Fibroblast of skin of left biceps (primary cell): Measurements from ENCODE around the gene PKMYT1.
"Not testable (repeated sequence)": the region's sequence is repeated elsewhere in the genome, so short reads cannot be mapped to it uniquely, and the experiment has no call there.

Experiments
- DNase-seq, 2 experiments: peaks; one replicate each; pipeline ENCODE4 v3.0.0-alpha.2; 2013; ENCODE audit warnings: low read depth in 2 of 2

The PKMYT1 gene

GRCh38 chr16:2960183-2961010 is 19.8 kb downstream of the PKMYT1 start:
- DNase-seq = no peak

GRCh38 chr16:2959206-2959605 is 21.0 kb downstream of the PKMYT1 start:
- DNase-seq = no peak

- no peak for DNase-seq
Observed at GRCh38 chr16:2956579-2956956, 23.7 kb downstream of the PKMYT1 start.

GRCh38 chr16:2955779-2956578 is 24.3 kb downstream of the PKMYT1 start:
- no peak for DNase-seq

- no peak for DNase-seq
Observed at GRCh38 chr16:2955438-2955778, 24.8 kb downstream of the PKMYT1 start.

GRCh38 chr16:2954656-2955381 is 25.4 kb downstream of the PKMYT1 start:
- DNase-seq = no peak

- no peak for DNase-seq
Observed at GRCh38 chr16:2953706-2954627, 26.3 kb downstream of the PKMYT1 start.

- DNase-seq = no peak
Observed at GRCh38 chr16:2952679-2953078, 27.6 kb downstream of the PKMYT1 start.

GRCh38 chr16:2950773-2951172 is 29.5 kb downstream of the PKMYT1 start:
- no peak for DNase-seq

GRCh38 chr16:2950353-2950724 is 29.9 kb downstream of the PKMYT1 start:
- no peak for DNase-seq

GRCh38 chr16:2949705-2950352 is 30.4 kb downstream of the PKMYT1 start:
- no peak for DNase-seq

GRCh38 chr16:2948807-2949704 is 31.2 kb downstream of the PKMYT1 start:
- DNase-seq = no peak

GRCh38 chr16:2946649-2947048 is 33.6 kb downstream of the PKMYT1 start:
- no peak for DNase-seq

GRCh38 chr16:2943716-2944115 is 36.5 kb downstream of the PKMYT1 start:
- not testable (repeated sequence) for DNase-seq

- no peak for DNase-seq
Observed at GRCh38 chr16:2942045-2942444, 38.2 kb downstream of the PKMYT1 start.

GRCh38 chr16:2939968-2940367 is 40.3 kb downstream of the PKMYT1 start:
- DNase-seq = no peak

GRCh38 chr16:2938206-2938605 is 42.0 kb downstream of the PKMYT1 start:
- DNase-seq = no peak

GRCh38 chr16:2937170-2937569 is 43.1 kb downstream of the PKMYT1 start:
- no peak for DNase-seq

GRCh38 chr16:2936436-2937011 is 43.7 kb downstream of the PKMYT1 start:
- DNase-seq = no peak

GRCh38 chr16:2934450-2934849 is 45.8 kb downstream of the PKMYT1 start:
- DNase-seq = no peak
